HFF-Myc (cell line): Measurements from ENCODE around the gene GNB1.

Experiments
- DNase-seq: peaks from one replicate; pipeline ENCODE4 v3.0.0-alpha.2; 2011; ENCODE audit warnings: low read depth; ENCODE audit errors: extremely low read depth
- H3K4me3 ChIP-seq: replicated peaks from 2 replicates; pipeline ENCODE4 v1.5.1; 2011; ENCODE audit warnings: low read depth, mild to moderate bottlenecking, control low read depth, low read length
- TF ChIP-seq, protein P1 (sequence below): IDR thresholded peaks from 2 replicates; pipeline ENCODE4 v1.5.1; 2012; ENCODE audit warnings: mild to moderate bottlenecking, low read depth, low read length, control low read depth; ENCODE audit errors: missing control alignments

The GNB1 gene

GRCh38 chr1:1784933-1785332 lies 106.0 kb downstream of the GNB1 start:
- no peak for DNase-seq
- TF ChIP-seq, protein P1, sequence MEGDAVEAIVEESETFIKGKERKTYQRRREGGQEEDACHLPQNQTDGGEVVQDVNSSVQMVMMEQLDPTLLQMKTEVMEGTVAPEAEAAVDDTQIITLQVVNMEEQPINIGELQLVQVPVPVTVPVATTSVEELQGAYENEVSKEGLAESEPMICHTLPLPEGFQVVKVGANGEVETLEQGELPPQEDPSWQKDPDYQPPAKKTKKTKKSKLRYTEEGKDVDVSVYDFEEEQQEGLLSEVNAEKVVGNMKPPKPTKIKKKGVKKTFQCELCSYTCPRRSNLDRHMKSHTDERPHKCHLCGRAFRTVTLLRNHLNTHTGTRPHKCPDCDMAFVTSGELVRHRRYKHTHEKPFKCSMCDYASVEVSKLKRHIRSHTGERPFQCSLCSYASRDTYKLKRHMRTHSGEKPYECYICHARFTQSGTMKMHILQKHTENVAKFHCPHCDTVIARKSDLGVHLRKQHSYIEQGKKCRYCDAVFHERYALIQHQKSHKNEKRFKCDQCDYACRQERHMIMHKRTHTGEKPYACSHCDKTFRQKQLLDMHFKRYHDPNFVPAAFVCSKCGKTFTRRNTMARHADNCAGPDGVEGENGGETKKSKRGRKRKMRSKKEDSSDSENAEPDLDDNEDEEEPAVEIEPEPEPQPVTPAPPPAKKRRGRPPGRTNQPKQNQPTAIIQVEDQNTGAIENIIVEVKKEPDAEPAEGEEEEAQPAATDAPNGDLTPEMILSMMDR: no peak
- no peak overlapping the region for H3K4me3 ChIP-seq

DNA sequence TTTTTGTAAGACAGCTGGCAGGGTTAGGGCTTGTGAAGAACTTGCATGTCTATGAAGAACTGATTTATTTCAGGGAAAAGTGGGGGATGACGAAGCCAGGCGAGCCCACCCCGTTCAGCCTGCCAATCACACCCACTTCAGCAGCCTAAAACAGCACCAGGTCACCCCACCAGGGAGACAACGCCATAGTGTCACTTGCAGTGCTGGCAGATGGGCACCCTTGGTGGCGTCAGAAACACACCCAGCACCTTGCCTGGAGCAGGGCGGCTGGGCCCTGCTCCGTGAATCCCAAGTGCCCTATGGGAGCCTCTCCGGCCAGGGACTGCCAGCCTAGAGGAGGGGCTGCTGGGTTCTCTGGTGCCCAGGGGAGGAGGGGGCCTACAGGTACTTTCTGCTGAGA lies 107.6 kb downstream of the GNB1 start:
- H3K4me3 ChIP-seq: no peak overlapping the region
- TF ChIP-seq, protein P1: no peak
- DNase-seq: no peak

DNA sequence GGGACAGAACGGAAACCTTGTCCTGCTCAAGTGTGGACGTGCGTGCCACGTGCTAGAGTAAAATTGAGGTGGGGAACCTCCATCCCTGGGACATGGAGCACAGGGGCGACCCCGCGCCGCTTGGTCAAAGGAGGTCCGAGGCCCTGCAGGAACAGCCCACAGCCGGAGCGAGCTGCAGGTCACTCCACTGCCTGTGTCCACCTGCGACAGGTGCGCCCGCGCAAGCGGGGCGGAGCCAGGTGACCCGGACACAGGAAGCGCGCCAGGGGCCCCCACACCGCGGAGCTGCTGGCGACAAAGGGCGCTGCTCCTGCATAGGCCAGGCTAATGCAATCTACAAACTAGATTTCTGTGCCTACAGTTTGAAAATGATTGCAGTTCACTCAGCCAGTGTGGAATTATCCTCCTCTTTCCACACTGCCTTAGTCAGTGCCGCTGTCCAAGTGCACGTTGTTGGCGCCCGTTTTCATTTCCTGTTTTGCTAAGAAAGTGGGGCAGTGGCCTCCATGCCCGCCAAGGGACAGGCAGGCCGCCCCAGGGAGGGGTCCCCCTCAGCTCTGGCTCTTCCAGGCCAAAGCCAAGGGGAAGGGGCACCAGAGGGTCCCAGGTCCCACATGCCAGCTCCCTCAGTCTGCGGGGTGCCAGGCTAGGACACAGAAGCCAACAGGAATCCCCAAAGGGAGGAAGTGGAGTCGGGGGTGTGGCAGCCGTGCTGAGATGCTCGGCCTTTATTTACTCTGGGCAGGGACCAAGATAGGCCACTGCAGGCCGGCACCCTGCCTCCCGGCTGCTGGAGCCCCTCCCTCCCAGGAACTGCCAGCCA lies 108.3 kb downstream of the GNB1 start:
- TF ChIP-seq, protein P1: no peak
- no peak overlapping the region for H3K4me3 ChIP-seq
- no peak for DNase-seq

- no peak overlapping the region for H3K4me3 ChIP-seq
- DNase-seq: no peak
- TF ChIP-seq, protein P1: no peak
These were observed 109.4 kb downstream of the GNB1 start for GRCh38 chr1:1781526-1781903.

DNA sequence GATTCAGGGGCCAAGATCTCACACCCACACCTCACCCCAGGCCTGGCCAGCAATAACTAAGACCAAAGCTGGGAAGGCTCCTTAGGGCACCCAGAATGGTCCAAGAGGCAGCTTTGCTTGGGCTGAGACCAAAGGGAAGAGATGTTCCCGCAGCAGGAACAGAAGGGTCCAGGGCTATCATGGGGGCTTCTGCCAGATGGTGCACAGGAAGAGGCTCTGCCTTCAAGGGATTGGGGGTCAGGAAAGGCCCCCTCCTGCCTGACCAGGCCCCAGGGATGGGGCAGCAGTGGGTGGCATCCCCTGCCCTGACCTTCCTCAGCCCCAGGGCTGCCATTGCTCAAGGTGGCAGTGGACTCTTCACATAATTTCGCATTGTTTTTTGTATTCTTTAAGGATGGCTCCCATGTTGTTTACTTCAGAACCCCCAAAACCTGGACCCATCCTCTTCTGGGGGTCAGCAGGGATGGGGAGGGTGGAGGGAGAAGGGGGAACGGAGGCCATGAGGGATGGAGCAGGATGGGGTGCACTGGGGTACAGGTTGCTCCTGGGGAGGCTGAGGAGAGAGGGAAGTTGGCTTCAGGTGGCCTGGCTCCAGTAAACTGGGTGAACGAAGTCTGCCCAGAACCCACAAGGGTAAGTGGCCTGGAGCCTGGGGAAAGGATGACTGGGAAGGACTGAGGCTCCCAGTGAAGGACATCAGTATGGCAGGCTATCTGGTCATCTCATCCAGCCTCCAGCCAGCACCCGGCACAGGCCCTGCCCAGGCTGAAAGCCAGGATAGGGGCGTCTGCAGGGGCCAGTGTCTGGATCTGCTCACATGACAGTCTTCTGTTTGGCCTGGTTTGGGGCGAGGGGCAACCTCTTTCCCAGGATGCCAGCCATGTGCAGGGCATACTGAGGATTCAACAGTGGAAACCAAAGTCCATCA lies 110.0 kb downstream of the GNB1 start:
- no peak overlapping the region for H3K4me3 ChIP-seq
- TF ChIP-seq, protein P1: no peak
- DNase-seq: no peak

DNA sequence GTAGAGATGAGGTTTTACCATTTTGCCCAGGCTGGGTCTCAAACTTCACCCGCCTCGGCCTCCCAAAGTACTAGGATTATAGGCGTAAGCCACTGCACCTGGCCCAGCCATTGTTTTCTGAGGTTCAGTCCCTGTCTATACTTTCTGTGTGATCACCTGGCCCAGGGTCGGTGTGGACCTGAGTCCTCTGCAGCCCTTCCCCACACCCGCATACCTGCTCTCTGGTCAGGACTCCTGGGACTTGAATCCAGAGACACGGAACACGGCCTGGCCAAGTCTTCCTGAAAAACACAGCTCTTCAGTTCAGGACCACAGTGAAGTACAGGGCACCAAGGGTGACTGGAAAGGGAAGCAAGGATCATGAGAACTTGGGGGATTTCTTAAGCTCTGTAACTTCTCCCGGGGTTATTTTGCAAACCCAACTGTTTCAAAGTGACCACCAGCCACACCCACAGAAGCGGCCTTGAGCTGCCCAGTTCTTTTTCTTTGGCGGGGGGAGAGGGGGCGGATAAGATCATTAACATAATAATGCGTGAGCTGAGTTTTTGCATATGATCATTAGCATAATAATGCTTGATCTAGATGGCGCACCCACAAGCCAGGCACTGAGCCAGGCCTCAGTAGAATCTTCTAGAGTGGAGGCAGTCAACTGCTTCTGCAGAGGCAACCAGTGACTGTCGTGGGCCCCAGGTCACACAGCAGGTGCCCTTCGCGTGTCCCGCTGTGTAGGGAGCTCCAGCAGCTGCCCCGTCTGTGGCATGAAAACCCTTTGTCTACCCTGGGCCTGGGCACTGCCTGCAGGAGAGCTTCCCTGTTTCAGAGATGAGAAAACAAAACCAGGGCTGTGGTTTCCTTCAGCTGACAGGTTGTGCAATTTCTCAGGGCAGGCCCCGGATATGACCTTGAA lies 110.9 kb downstream of the GNB1 start:
- no peak overlapping the region for H3K4me3 ChIP-seq
- TF ChIP-seq, protein P1: no peak
- DNase-seq: no peak
